NCI-H2227 (cell line): ENCODE measurements around the gene BRIP1.
"Not testable (repeated sequence)": the region's sequence is repeated elsewhere in the genome, so short reads cannot be mapped to it uniquely, and the experiment has no call there.

Source experiments
- DNase-seq: peaks from one replicate; lab custom pipeline; 2025; ENCODE audit not compliant: unreplicated experiment; lab: John Stamatoyannopoulos, UW

Gene BRIP1

GRCh38 chr17:61805399-61805798, 57.9 kb downstream of the BRIP1 start:
- DNase-seq, result no peak

GRCh38 chr17:61803796-61804195, 59.5 kb downstream of the BRIP1 start:
- no peak for DNase-seq

- DNase-seq, result no peak
Observed at GRCh38 chr17:61803216-61803615, 60.1 kb downstream of the BRIP1 start.

GRCh38 chr17:61799812-61800484, 63.4 kb downstream of the BRIP1 start:
- no peak for DNase-seq

GRCh38 chr17:61797283-61797682, 66.0 kb downstream of the BRIP1 start:
- DNase-seq, result no peak

- DNase-seq, result no peak
Observed at GRCh38 chr17:61795546-61795945, 67.8 kb downstream of the BRIP1 start.

- no peak for DNase-seq
Observed at GRCh38 chr17:61794792-61795191, 68.5 kb downstream of the BRIP1 start.

GRCh38 chr17:61794242-61794641, 69.1 kb downstream of the BRIP1 start:
- DNase-seq, result no peak

GRCh38 chr17:61793565-61793964, 69.8 kb downstream of the BRIP1 start:
- no peak for DNase-seq

GRCh38 chr17:61789872-61790271, 73.5 kb downstream of the BRIP1 start:
- DNase-seq, result no peak

- no peak for DNase-seq
Observed at GRCh38 chr17:61786088-61786487, 77.2 kb downstream of the BRIP1 start.

GRCh38 chr17:61784510-61784909, 78.8 kb downstream of the BRIP1 start:
- no peak for DNase-seq

- DNase-seq, result no peak
Observed at GRCh38 chr17:61783556-61784304, 79.6 kb downstream of the BRIP1 start.

- no peak for DNase-seq
Observed at GRCh38 chr17:61783120-61783519, 80.2 kb downstream of the BRIP1 start.

- no peak for DNase-seq
Observed at GRCh38 chr17:61782683-61783082, 80.6 kb downstream of the BRIP1 start.

GRCh38 chr17:61775364-61775763, 88.0 kb downstream of the BRIP1 start:
- no peak for DNase-seq

- DNase-seq, result no peak
Observed at GRCh38 chr17:61774724-61775123, 88.6 kb downstream of the BRIP1 start.

- not testable (repeated sequence) for DNase-seq
Observed at GRCh38 chr17:61774087-61774486, 89.2 kb downstream of the BRIP1 start.

GRCh38 chr17:61770752-61771533, 92.4 kb downstream of the BRIP1 start:
- no peak for DNase-seq

- DNase-seq, result no peak
Observed at GRCh38 chr17:61770043-61770442, 93.3 kb downstream of the BRIP1 start.

- DNase-seq, result no peak
Observed at GRCh38 chr17:61768405-61768804, 94.9 kb downstream of the BRIP1 start.

GRCh38 chr17:61766520-61766919, 96.8 kb downstream of the BRIP1 start:
- no peak for DNase-seq
